ENCODE results near the gene MOB3B. TPM values are rescaled to one million over a fixed set of nuclear protein-coding genes. Genes with fewer than 3 reads are reported as not detected.

MOB3B gene
- polyA plus RNA-seq, 1 experiment = 0.04 TPM

GRCh38 chr9:27519466-27520465 is 9.8 kb downstream of the MOB3B start:
- no peaks in the 10 kb centered on the region for H3K36me3 ChIP-seq (ENCODE audit: control insufficient read depth, insufficient read depth, low read length)
- TF ChIP-seq CTCF (IDR thresholded peaks at IDR 0.05; ENCODE audit: insufficient read depth, low read depth, low read length) = no peak
- CTCF ChIA-PET = interaction anchor here (0.6 to 1.1 kb wide), 2 partner anchors 10 to 23 kb away, joined by 3 to 5 read pairs; no protein-coding TSS in a partner anchor
- no peaks in the 10 kb centered on the region for H3K27me3 ChIP-seq (ENCODE audit: control insufficient read depth, insufficient read depth, low read length)
- no peak for DNase-seq (ENCODE audit: low read depth)
- POLR2A ChIA-PET = no interaction called here
- no peak overlapping the region for H3K4me3 ChIP-seq (ENCODE audit: low read depth, low read length)

- no peak for TF ChIP-seq CTCF (IDR thresholded peaks at IDR 0.05; ENCODE audit: insufficient read depth, low read depth, low read length)
- DNase-seq (ENCODE audit: low read depth) = no peak
- H3K27me3 ChIP-seq (ENCODE audit: control insufficient read depth, insufficient read depth, low read length) = no peaks in the 10 kb centered on the region
- no peak overlapping the region for H3K4me3 ChIP-seq (ENCODE audit: low read depth, low read length)
- ChIA-PET CTCF (interaction anchor here (0.9 to 1.1 kb wide), 2 partner anchors 10 to 11 kb away, joined by 3 to 5 read pairs; partner anchors contain the start of gene MOB3B), POLR2A (no interaction called here)
- no peaks in the 10 kb centered on the region for H3K36me3 ChIP-seq (ENCODE audit: control insufficient read depth, insufficient read depth, low read length)
Measured at GRCh38 chr9:27518809-27519208, 10.8 kb downstream of the MOB3B start.

GRCh38 chr9:27518006-27518405 is 11.6 kb downstream of the MOB3B start:
- Histone ChIP-seq H3K4me3 (ENCODE audit: low read depth, low read length) (no peak overlapping the region), H3K27me3 (ENCODE audit: control insufficient read depth, insufficient read depth, low read length) (no peaks in the 10 kb centered on the region), H3K36me3 (ENCODE audit: control insufficient read depth, insufficient read depth, low read length) (no peaks in the 10 kb centered on the region)
- DNase-seq (ENCODE audit: low read depth) = no peak
- ChIA-PET CTCF (interaction anchor here (0.9 to 1.5 kb wide), 2 partner anchors 11 kb away, joined by 3 read pairs; partner anchors contain the start of gene MOB3B), POLR2A (no interaction called here)
- TF ChIP-seq CTCF (IDR thresholded peaks at IDR 0.05; ENCODE audit: insufficient read depth, low read depth, low read length) = no peak

GRCh38 chr9:27514551-27514950 is 15.1 kb downstream of the MOB3B start:
- Histone ChIP-seq H3K36me3 (ENCODE audit: control insufficient read depth, insufficient read depth, low read length) (no peaks in the 10 kb centered on the region), H3K27me3 (ENCODE audit: control insufficient read depth, insufficient read depth, low read length) (no peaks in the 10 kb centered on the region), H3K4me3 (ENCODE audit: low read depth, low read length) (no peak overlapping the region)
- TF ChIP-seq CTCF (IDR thresholded peaks at IDR 0.05; ENCODE audit: insufficient read depth, low read depth, low read length) = no peak
- DNase-seq (ENCODE audit: low read depth) = no peak
- CTCF ChIA-PET = interaction anchor here (1.0 kb wide), 1 partner anchor 181 kb away, joined by 3 read pairs; no protein-coding TSS in a partner anchor
- POLR2A ChIA-PET = no interaction called here

- POLR2A ChIA-PET = no interaction called here
- no peak for DNase-seq (ENCODE audit: low read depth)
Measured at GRCh38 chr9:27511771-27512170, 17.8 kb downstream of the MOB3B start.

More at GRCh38 chr9:27511771-27512170, 17.8 kb downstream of the MOB3B start:
- no peaks in the 10 kb centered on the region for H3K36me3 ChIP-seq (ENCODE audit: control insufficient read depth, insufficient read depth, low read length)
- TF ChIP-seq CTCF (IDR thresholded peaks at IDR 0.05; ENCODE audit: insufficient read depth, low read depth, low read length) = no peak
- H3K4me3 ChIP-seq (ENCODE audit: low read depth, low read length) = no peak overlapping the region
- no peaks in the 10 kb centered on the region for H3K27me3 ChIP-seq (ENCODE audit: control insufficient read depth, insufficient read depth, low read length)
- CTCF ChIA-PET = no interaction called here
